HepG2 (cell line): Measurements from ENCODE around the gene ESAM. TPM values are rescaled to one million over a fixed set of nuclear protein-coding genes. Genes with fewer than 3 reads are reported as not detected.
A peak's percentile ranks its signal among the peaks of the same experiment; 100 is the strongest.

ENCODE experiments used
- ARNT ChIP-seq: fragments of 450-650 bp; IDR thresholded peaks from 2 replicates; pipeline ENCODE4 v1.6.1; 2017
- CCAR2 ChIP-seq: fragments of 200-400 bp; formaldehyde crosslinking; optimal IDR thresholded peaks from 2 replicates; pipeline ENCODE3; 2018; ENCODE audit warnings: low read depth, mild to moderate bottlenecking, low read length, moderate library complexity
- CREB3 ChIP-seq: sonication (generic); formaldehyde crosslinking; IDR thresholded peaks from 2 replicates; pipeline ENCODE4 v1.5.0; 2020; ENCODE audit warnings: missing genetic modification reagents
- DZIP1 ChIP-seq: sonication (generic); formaldehyde crosslinking; IDR thresholded peaks from 2 replicates; pipeline ENCODE4 v1.5.0; 2020; ENCODE audit warnings: mild to moderate bottlenecking, missing genetic modification reagents
- ETV5 ChIP-seq: IDR thresholded peaks from 2 replicates; pipeline ENCODE4 v1.6.1; 2018; ENCODE audit warnings: missing biosample characterization, missing genetic modification reagents, inconsistent platforms, borderline replicate concordance
- FOXO1 ChIP-seq: sonication (generic); formaldehyde crosslinking; IDR thresholded peaks from 2 replicates; pipeline ENCODE4 v1.4.0; 2020; ENCODE audit warnings: missing genetic modification reagents
- HIVEP1 ChIP-seq: sonication (generic); formaldehyde crosslinking; IDR thresholded peaks from 2 replicates; pipeline ENCODE4 v1.4.0; 2020; ENCODE audit warnings: mild to moderate bottlenecking, missing genetic modification reagents
- MED1 ChIP-seq: sonication (generic); formaldehyde crosslinking; IDR thresholded peaks from 2 replicates; pipeline ENCODE4 v1.4.0; 2020; ENCODE audit warnings: missing genetic modification reagents
- TIGD3 ChIP-seq: sonication (generic); formaldehyde crosslinking; IDR thresholded peaks from 2 replicates; pipeline ENCODE4 v1.5.1; 2020; ENCODE audit warnings: mild to moderate bottlenecking, missing genetic modification reagents, borderline replicate concordance
- ZGPAT ChIP-seq: IDR thresholded peaks from 2 replicates; pipeline ENCODE4 v1.6.1; 2016; ENCODE audit warnings: mild to moderate bottlenecking
- ZNF142 ChIP-seq: sonication (generic); formaldehyde crosslinking; IDR thresholded peaks from 2 replicates; pipeline ENCODE4 v1.4.0; 2020; ENCODE audit warnings: missing genetic modification reagents
- polyA plus RNA-seq, 8 experiments: library from polyadenylated mRNA; depleted of rRNA in 3 of 8; stranded (reverse) in 7 of 8; unstranded in 1 of 8; fragments of >200 nt; fragmentation: Illumina TruSeq in 4 of 8; extraction: Trizol in 4 of 8; gene quantifications; 2 replicates each; pipeline versions ENCODE4 v1.2.1 to v1.2.3, GENCODE V29; 2011 to 2016; ENCODE audit warnings: low read depth in 4 of 8, missing spikeins in 1 of 8, mixed read lengths in 1 of 8; ENCODE audit not compliant: insufficient read depth in 1 of 8
- total RNA-seq, 5 experiments: library from RNA; depleted of rRNA; stranded (reverse); fragments of >200 nt; fragmentation: Illumina TruSeq; extraction: Trizol; gene quantifications; 2 replicates each; pipeline ENCODE4 v1.2.3, GENCODE V29; 2016; ENCODE audit warnings: low read depth in 1 of 5

Gene ESAM
- total and polyA plus RNA-seq, 2 of the 13 experiments (the other 11 are each of a cell fraction or from before 2014, with no cell fraction given) = 1.2 to 6.8 TPM

- TF ChIP-seq CREB3 = 0 out of 2 replicates have a peak, but pooled peaks have one; percentile 49
- no peak for TF ChIP-seq FOXO1 (CRISPR knock-in tag)
- no peak for TF ChIP-seq CCAR2
- TF ChIP-seq ARNT = no peak
- peak; percentile 42; the same call in 1 of the 2 replicates for TF ChIP-seq HIVEP1 (CRISPR knock-in tag)
- TF ChIP-seq DZIP1 (CRISPR knock-in tag) = peak; percentile 82; the same call in 1 of the 2 replicates
- 0 out of 2 replicates have a peak, but pooled peaks have one; percentile 40 for TF ChIP-seq ZNF142
- TF ChIP-seq ETV5 (CRISPR knock-in tag) = peak; percentile 45
- no peak for TF ChIP-seq MED1 (CRISPR knock-in tag)
- TF ChIP-seq ZGPAT (CRISPR knock-in tag) = peak; percentile 34; the same call in 1 of the 2 replicates
- 0 out of 2 replicates have a peak, but pooled peaks have one; percentile 85 for TF ChIP-seq TIGD3 (CRISPR knock-in tag)
Measured at GRCh38 chr11:124759266-124760204, 2.6 kb downstream of the ESAM start (continued).
